Kidney epithelial cell (primary cell): ENCODE data around the gene MTARC2. TPM values are rescaled to one million over a fixed set of nuclear protein-coding genes. Genes with fewer than 3 reads are reported as not detected.

ENCODE experiments used
- DNase-seq: peaks from one replicate; pipeline ENCODE4 v3.0.0-alpha.2; 2010; ENCODE audit warnings: low read depth
- H3K27me3 ChIP-seq: 2 replicates; pipeline ENCODE4 v1.6.0; 2011; ENCODE audit warnings: low read length; ENCODE audit not compliant: control insufficient read depth, insufficient read depth
- H3K36me3 ChIP-seq: 2 replicates; pipeline ENCODE4 v1.5.1; 2011; ENCODE audit warnings: low read length; ENCODE audit not compliant: control insufficient read depth, insufficient read depth
- H3K4me3 ChIP-seq: 2 replicates; pipeline ENCODE4 v1.5.1; 2011; ENCODE audit warnings: low read depth, mild to moderate bottlenecking, control low read depth, low read length
- total RNA-seq: library from RNA; depleted of rRNA; stranded (reverse); fragments of >200 nt; gene quantifications from 2 replicates; pipeline ENCODE4 v1.2.3, GENCODE V29; 2015
- TF ChIP-seq, protein P1 (sequence below): IDR thresholded peaks from 2 replicates; pipeline ENCODE4 v1.5.1; 2011; ENCODE audit warnings: mild to moderate bottlenecking, moderate library complexity, low read length, control low read depth, inconsistent platforms; ENCODE audit not compliant: insufficient read depth, poor library complexity, severe bottlenecking

MTARC2 gene
- total RNA-seq, 1 donor from 2014 or later = 8.9 TPM

DNA sequence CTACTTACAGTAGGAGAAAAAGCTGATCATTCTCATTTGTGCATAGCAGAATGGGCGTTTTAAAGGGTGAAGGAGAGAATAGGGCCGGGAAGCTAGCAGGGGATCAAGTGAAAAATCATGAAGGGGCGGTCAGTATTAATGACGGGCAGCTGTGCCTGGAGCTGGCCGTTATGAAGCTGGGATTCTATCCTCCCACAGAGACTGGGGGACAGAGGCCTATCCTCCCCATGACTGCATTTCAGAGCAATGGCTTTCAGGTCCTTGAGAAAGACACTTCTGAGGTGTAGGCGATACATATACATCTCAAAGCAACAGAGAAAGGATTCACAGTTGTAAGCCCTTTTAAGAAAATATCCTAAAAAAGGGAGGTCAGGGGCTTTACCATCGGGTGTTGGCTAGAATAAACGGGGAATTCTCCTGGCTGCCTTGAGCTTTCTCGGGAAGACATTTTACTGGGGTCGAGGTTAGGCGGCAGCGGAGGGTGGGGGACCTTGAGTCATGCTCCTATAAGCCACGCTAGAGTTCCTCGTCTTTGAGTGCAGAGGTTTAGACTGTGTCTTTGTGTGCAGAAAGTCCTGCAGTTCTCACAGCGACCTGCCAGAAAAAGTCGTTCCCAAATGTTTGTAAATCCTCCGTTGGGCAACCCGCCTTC is 559 bp upstream of the MTARC2 start:
- no peaks in the 10 kb centered on the region for H3K36me3 ChIP-seq
- H3K4me3 ChIP-seq = peak overlapping the region; percentile 77
- DNase-seq = peak; percentile 14
- no peaks in the 10 kb centered on the region for H3K27me3 ChIP-seq
- TF ChIP-seq, protein P1, sequence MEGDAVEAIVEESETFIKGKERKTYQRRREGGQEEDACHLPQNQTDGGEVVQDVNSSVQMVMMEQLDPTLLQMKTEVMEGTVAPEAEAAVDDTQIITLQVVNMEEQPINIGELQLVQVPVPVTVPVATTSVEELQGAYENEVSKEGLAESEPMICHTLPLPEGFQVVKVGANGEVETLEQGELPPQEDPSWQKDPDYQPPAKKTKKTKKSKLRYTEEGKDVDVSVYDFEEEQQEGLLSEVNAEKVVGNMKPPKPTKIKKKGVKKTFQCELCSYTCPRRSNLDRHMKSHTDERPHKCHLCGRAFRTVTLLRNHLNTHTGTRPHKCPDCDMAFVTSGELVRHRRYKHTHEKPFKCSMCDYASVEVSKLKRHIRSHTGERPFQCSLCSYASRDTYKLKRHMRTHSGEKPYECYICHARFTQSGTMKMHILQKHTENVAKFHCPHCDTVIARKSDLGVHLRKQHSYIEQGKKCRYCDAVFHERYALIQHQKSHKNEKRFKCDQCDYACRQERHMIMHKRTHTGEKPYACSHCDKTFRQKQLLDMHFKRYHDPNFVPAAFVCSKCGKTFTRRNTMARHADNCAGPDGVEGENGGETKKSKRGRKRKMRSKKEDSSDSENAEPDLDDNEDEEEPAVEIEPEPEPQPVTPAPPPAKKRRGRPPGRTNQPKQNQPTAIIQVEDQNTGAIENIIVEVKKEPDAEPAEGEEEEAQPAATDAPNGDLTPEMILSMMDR = no peak

DNA sequence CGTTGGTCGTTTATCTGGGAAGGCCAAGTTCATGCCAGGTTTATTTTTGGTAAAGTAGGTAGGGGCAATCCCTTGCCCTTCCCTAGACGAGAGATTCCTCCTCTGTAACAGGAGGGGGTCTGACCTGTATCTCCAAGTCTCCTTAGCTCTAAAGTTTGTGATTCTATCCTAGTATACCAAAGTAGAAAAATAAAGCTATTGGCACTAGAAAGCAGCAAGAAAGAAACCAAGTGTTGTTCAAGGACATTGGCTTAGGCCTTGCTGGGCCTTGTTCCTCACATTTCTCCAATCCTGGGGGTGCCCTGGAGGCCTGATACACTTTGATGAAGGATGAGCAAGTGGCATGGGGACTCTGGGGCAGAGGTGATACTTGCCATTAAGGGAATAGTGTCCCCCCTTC is 814 bp downstream of the MTARC2 start:
- DNase-seq = no peak
- Histone ChIP-seq H3K4me3 (peak overlapping the region; percentile 77), H3K36me3 (no peaks in the 10 kb centered on the region), H3K27me3 (no peaks in the 10 kb centered on the region)
- TF ChIP-seq, protein P1 = no peak

DNA sequence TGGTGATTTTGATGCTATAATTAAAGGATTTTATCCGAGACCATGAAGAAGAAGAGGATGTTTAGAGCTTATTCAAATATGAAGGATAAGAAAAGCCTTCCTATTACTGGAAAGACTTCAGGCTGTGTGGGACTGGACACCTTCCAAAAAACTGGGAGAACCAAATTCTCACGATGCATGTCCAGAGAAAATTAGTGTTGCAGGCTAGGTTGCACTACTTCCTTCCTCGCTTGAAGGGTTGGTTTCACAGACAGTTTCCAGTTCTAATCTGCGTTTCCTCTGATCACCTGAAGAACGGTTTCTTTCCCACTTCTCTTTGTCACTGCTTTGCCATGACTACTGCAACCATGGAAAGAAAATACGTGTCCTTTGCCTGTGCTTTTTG is 2.0 kb downstream of the MTARC2 start:
- Histone ChIP-seq H3K4me3 (no peak overlapping the region), H3K27me3 (no peaks in the 10 kb centered on the region), H3K36me3 (no peaks in the 10 kb centered on the region)
- TF ChIP-seq, protein P1 = no peak
- no peak for DNase-seq

- TF ChIP-seq, protein P1 = no peak
- Histone ChIP-seq H3K4me3 (no peak overlapping the region), H3K36me3 (peaks cover 2% of the 10 kb centered on the region), H3K27me3 (no peaks in the 10 kb centered on the region)
- DNase-seq = no peak
Measured at GRCh38 chr1:220751111-220751510, 3.0 kb downstream of the MTARC2 start.

DNA sequence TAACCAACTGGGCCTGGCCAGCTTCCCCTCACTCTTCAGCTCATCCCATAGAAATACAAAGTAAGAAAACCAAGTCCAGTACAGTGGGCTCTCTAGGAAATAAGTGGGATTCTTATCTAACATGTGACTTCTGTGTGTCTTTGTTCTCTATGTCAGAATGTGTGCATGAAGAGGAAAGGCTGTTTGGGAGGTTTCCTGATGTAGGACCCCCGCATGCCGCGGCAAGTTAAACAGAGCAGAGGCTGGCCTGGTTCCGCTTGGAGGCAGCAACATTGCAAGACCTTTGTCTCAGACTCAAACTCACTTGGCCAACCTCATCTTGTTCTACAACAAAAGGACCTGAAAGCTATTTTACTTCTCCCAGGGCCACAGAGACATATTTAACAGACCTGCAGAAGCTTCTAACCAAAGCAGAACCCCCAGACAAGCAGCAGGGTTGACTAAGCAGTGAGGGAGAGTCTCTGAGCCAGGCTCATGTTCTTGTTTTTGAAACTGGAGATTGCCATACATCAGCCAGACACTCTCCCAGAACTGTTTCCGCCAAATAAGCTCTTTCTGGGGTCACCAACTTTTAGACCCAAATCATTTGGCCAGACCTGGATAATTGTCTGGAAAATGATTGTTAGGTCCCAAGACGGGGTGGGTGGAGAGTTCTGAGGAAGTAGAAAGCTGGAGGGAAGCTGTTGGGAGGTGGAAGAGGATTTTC is 6.2 kb downstream of the MTARC2 start:
- H3K36me3 ChIP-seq = peaks cover 2% of the 10 kb centered on the region
- no peak overlapping the region for H3K4me3 ChIP-seq
- TF ChIP-seq, protein P1 = no peak
- no peaks in the 10 kb centered on the region for H3K27me3 ChIP-seq
- no peak for DNase-seq

- Histone ChIP-seq H3K4me3 (no peak overlapping the region), H3K27me3 (no peaks in the 10 kb centered on the region), H3K36me3 (peaks cover 2% of the 10 kb centered on the region)
- TF ChIP-seq, protein P1 = no peak
- no peak for DNase-seq
Measured at GRCh38 chr1:220754918-220755295, 6.8 kb downstream of the MTARC2 start.
